ENCODE results near the gene DNAJC7. TPM values are rescaled to one million over a fixed set of nuclear protein-coding genes. Genes with fewer than 3 reads are reported as not detected.

The DNAJC7 gene
- total RNA-seq, 2 experiments from 2014 or later: 86.7 to 93.7 TPM

DNA sequence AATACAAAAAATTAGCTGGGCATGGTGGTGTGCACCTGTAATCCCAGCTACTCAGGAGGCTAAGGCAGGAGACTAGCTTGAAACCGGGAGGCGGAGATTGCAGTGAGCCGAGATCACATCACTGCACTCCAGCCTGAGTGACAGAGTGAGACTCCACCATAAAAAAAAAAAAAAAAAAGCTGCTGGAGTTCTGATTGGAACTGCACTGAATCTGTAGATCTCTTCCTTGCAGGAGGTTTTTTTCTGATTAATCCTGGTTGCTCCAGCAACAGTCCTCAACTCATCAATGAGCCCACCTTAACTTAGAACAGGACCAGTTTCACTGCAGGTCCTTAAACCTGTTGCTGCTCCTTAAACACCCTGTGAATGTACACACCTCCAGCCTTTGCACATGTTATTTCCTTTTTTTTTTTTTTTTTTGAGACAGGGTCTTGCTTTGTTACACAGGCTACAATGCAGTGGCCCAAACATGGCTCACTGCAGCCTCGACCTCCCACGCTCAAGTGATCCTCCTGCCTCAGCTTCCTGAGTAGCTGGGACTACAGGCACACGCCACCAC is 88.5 kb downstream of the DNAJC7 start:
- POLR2A ChIA-PET: interaction anchor here (0.6 to 5.2 kb wide), 8 partner anchors 9 to 484 kb away, joined by 3 to 78 read pairs (median 4); partner anchors contain the start of genes ACLY, CNP and DHX58
- DNase-seq: no peak
- H3K9me3 Mint-ChIP-seq: no peaks in the 10 kb centered on the region
- peaks cover 41% of the 10 kb centered on the region for H3K4me1 Mint-ChIP-seq
- H3K36me3 Mint-ChIP-seq: peaks cover 4% of the 10 kb centered on the region
- peak overlapping the region; percentile 95 for H3K4me3 Mint-ChIP-seq
- H3K27ac Mint-ChIP-seq: peak overlapping the region; percentile 51
- ATAC-seq (ENCODE audit: low read depth): no peak
- H3K27me3 Mint-ChIP-seq: no peaks in the 10 kb centered on the region

Other genes starting within 250 kb of the DNAJC7 start
- 10 to 100 TPM; 10.1 to 12.8 TPM for gene JUP, start 230.7 kb downstream of the DNAJC7 start, total RNA-seq
- gene P3H4, start 205.5 kb downstream of the DNAJC7 start, total RNA-seq: 1 to 10 TPM; 3.2 to 3.7 TPM
- gene FKBP10, start 204.4 kb downstream of the DNAJC7 start, total RNA-seq: under 1 TPM; 0.53 to 0.94 TPM
- 10 to 100 TPM; 30.1 to 35.4 TPM for gene NT5C3B, start 181.2 kb downstream of the DNAJC7 start, total RNA-seq
- gene KLHL10, start 179.6 kb downstream of the DNAJC7 start, total RNA-seq: not detected
- 10 to 100 TPM; 13.6 to 14.8 TPM for gene KLHL11, start 152.0 kb downstream of the DNAJC7 start, total RNA-seq
- 100 to 1,000 TPM; 142 to 153 TPM for gene ACLY, start 98.5 kb downstream of the DNAJC7 start, total RNA-seq
- gene ODAD4, start 86.8 kb downstream of the DNAJC7 start, total RNA-seq: under 1 TPM; 0.65 to 0.72 TPM
- 10 to 100 TPM; 75.8 to 83.0 TPM for gene CNP, start 50.6 kb downstream of the DNAJC7 start, total RNA-seq
- gene NKIRAS2, start 2.7 kb upstream of the DNAJC7 start, total RNA-seq: 10 to 100 TPM; 19.8 to 27.2 TPM
- gene C17orf113, start 33.2 kb upstream of the DNAJC7 start, total RNA-seq: under 1 TPM; 0.53 to 0.91 TPM
- under 1 TPM; 0.40 to 0.58 TPM for gene ZNF385C, start 81.0 kb upstream of the DNAJC7 start, total RNA-seq
- 10 to 100 TPM; 68.7 to 77.6 TPM for gene DHX58, start 95.3 kb upstream of the DNAJC7 start, total RNA-seq
- gene KAT2A, start 103.9 kb upstream of the DNAJC7 start, total RNA-seq: 10 to 100 TPM; 45.1 to 46.9 TPM
- gene HSPB9, start 105.4 kb upstream of the DNAJC7 start, total RNA-seq: under 1 TPM; 0.31 to 0.36 TPM
- gene RAB5C, start 137.6 kb upstream of the DNAJC7 start, total RNA-seq: 10 to 100 TPM; 86.7 to 90.5 TPM
- gene KCNH4, start 163.7 kb upstream of the DNAJC7 start, total RNA-seq: under 1 TPM in 1 of 2 experiments, not detected in 1; 0.09 TPM
- gene HCRT, start 168.0 kb upstream of the DNAJC7 start, total RNA-seq: not detected
- 10 to 100 TPM; 22.0 to 23.1 TPM for gene GHDC, start 177.1 kb upstream of the DNAJC7 start, total RNA-seq

Measured in activated naive CD8-positive, alpha-beta T cell treated with anti-CD3 and anti-CD28 coated beads, Interleukin-2, amount 10 ng/mL, durations not matched to agents 7 days and 5 days (primary cell).